ENCODE measurements around the gene EPHB6.

Gene EPHB6

DNA sequence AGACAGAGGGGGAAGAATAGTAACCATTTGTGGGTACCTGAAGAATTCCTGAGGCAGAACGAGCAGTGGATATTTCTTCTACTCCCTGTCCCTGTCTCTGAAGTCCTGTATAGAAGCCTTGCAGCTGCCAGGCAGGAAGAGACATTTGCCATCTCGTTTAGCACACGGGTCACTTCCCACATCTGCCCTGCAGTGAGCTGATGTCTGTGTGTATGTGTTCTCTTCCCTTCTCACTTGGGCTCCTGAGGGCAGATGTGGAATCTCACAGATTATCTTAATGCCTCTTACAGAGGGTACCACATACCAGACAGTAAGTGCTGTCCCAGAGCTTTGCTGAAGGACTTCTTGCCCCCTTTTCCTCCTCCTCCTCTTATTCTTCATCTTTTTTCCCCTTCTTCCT, 44.8 kb downstream of the EPHB6 start:
- no peak for DNase-seq

DNA sequence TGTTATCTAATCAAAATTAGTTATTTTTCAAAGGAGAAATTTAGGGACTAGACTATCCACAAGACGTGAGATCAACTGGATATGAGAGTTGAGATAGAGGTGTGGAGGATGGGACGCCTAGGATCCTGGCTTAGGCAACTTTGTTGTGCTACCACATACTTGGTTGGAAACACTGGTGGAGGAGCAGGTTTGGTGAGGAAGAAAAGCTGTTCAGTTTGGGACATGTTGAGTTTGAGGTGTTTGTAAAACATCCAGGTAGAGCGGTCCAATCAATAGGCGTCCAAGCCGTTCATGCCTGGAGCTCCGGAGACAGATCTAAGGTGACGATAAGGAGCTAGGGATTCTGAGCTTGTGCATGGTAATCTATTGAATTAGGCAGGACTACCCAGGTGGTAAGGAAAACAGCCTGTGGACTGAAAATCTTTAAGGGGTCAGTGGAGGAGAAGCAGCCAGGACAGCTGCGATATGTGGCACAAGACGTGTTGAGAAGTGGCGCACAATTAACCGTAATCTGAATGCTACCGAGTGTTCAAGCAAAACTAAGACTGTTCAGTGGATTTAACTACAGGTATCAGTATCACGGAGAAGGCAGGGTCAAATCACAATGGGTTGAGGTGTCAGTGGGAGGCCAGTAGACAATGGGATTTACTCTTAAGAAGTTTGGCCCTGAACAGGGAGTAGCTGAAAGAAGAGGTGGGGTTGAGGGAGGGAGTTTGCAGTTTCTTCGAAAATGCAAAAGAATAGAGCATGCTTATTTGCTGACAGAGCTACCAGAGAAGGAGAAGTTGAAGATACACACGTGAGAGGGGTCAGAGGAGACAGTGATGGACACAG, 46.8 kb downstream of the EPHB6 start:
- DNase-seq = no peak

DNA sequence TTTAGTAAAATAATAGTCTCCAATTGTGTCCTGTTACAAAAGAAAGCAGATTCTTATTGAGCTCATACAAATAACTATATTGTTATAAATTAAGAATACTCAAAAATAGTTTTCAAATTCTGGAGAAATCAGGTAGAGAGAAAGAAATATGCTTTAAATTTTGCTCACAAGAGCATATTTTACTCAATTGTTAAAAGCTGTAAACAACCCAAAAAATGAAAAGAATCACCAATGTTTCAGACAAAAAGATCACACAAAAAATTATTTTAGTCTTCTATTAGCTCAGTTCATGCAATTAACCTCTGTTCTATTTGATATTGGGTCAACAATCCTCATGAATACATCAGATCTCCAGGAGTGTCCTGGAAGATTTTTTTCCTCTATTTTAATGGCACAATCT, 49.3 kb downstream of the EPHB6 start:
- DNase-seq = no peak

- no peak for DNase-seq
Observed at GRCh38 chr7:142905759-142906158, 50.9 kb downstream of the EPHB6 start.

- no peak for DNase-seq
Observed at GRCh38 chr7:142906643-142907042, 51.8 kb downstream of the EPHB6 start.

DNA sequence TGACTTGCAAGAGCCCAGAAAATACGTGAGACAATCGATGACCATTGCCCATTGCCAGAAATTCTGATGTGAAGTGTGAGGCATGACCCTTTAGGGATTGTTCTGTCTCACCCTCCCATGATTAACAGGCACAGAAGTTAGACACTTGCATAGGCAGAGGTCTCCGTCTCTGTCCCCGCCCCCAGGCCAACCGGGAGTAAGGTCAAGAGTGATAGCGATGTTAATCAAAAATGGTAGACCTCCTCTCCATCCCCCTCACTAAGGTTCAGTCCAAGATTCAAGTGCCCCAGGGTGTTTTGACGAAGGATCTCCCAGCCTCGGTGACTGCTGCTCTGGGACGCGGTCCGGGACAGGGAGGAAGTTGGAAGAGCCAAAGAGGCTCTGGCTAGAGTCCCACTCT, 53.4 kb downstream of the EPHB6 start:
- DNase-seq = no peak

DNA sequence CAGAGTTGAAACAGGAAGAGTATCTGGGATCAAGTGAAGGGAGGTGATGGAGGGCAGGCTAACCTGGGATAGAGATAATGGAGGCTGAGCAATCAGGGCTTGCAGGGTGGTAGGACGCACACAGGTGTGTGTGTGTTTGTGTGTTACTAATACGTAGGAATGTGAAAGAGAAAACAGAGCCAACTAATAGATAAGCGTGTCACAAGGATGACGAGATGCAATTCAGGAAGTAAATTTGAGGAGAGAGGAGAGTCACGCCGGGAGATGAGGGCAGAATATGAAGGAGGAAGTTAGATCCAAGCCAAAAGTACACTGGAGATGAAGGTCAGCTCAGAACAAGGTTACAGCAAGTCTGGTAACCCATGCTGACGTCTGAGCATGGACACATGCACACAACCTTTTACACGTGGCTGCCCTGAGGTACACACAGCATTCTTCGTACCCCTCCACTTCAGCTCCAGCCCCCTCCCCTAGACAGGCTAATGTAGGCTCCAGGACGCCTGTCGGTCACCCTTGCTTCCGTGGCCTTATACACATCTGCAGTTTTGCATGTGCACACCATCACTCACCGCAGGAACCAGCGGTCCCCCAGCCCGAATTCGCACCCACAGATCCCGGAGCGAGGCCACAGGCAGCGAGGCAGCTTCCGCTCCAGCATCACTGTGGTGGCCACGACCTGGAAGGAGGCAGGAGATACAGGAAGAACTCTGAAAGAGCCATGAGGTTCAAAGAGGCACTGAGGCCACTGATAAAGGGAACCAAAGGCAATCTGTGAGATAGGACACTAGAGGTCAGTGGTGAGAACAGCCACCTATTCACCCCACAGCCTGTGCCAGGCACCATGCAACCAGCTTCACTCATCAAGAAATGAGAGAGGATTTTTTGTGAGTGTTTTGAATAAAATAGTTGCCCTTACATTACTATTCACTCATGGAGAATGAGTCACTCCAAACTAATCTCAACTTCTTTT, 54.3 kb downstream of the EPHB6 start:
- DNase-seq = no peak

GRCh38 chr7:142910031-142910433, 55.2 kb downstream of the EPHB6 start:
- no peak for DNase-seq

DNA sequence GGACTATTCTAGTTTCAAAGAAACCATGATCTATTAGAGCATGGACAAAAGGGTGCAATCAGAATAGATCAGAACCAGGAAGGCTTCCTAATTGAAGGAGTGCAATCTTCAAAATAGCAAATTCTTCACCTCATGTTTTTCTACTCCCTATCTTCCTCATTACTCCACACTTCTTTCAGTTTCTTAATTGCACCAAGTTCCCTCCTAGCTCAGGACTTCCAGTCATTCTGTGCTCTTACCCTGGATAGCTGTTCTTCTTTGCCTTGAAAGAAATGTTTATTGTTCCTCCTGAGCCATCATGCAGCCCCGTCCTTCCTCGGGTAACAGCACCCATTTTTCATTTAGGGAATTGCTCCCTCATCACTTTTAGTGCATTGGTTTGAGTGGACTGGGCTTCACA, 55.6 kb downstream of the EPHB6 start:
- no peak for DNase-seq

DNA sequence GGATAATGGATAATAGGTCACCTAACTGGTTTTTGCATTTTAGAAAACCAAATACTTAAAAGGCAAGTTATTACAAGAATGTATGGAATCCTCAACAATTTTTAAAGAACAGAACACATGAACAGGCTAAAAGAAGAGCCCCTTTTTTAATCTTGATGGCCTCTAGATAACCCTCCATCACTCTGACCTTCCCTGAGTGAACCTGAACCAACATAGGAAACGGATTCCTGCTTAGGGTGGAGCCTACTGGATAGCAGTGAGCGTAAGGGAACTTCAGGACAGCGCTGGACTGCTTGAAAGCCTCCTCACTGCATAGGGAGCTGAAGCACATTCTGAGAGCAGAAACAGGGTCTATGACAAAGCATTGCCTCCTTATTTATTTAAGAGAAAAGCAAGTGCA, 58.2 kb downstream of the EPHB6 start:
- DNase-seq = no peak

GRCh38 chr7:142913566-142913965, 58.7 kb downstream of the EPHB6 start:
- DNase-seq = no peak

DNA sequence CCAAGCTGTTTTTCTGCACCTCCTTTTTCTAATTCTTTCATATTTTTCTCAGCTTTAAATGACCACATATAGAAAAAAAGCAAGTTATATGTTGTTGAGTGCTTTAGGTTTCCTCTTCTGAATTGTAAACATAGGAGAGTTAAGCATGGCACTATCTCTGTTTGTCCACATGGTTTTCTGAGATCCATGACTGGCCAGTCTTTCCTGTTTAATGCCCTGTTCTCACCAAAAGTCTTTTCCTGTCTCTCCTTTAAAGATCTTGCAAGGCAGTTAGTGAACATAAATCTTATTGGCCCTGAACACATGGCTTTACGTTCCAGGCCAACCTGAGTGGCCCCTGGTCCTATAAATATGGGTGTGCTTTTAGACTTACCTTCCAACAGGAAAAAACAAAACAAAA, 59.2 kb downstream of the EPHB6 start:
- no peak for DNase-seq

- DNase-seq = no peak
Observed at GRCh38 chr7:142915315-142915714, 60.4 kb downstream of the EPHB6 start.

DNA sequence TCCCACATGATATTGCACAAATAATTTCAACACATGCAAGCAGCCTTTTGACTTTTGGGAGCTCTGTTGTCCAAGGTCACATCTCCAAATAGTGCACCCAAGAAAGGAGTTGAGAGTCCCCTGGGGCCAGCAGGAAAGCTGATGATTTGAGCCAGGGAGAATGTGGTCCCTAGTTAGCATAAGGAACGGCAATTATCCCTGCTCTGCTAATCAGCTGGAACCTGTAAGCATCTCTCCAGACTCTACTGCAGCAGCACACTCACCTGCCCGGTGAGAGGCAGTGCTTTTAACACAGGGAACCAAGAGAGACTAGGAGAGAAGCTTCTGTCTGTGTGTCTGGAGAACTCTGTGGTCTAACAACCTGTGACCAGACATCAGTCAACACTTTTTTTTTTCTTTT, 61.6 kb downstream of the EPHB6 start:
- no peak for DNase-seq

DNA sequence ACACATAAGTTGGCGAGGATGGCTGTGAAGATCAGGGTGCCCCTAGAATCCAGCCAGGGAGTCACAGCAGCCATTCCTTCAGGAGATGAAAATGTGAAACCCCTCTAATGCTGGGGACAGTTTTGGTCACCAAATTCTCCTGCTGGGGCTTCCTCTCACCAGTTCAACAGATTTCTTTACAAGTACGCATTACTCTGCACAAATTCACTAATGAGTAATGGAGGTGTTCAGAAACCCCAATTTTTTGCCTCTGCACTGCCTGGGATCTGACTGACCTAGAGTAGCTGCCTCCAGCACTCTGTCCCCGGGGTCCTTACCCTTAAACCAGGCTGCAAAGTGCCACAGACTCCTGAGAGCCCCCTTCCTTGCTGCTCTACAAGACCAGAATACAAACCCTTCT, 62.6 kb downstream of the EPHB6 start:
- no peak for DNase-seq

DNA sequence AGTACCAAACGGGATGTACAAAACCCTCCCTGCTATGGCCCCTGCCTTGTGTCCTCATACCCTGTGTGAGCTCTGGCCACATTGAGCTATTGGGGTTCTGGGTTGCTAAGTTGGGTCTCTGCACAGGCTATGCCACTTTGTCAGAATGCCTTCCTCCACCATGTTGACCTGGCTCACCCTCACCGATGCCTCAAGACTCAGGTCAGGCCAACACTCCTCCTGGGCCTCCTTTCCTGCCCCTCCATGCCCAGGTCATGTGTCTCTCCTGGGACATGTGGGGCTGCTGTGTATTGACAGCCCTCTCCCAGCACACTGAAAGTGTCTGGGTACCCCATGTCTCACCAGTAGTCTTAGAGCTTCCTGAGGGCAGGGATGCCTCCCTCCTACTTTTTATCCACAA, 64.0 kb downstream of the EPHB6 start:
- no peak for DNase-seq

GRCh38 chr7:142919656-142920055, 64.8 kb downstream of the EPHB6 start:
- DNase-seq = no peak
